HepG2 (cell line): ENCODE data around the gene TRIP4. TPM values are rescaled to one million over a fixed set of nuclear protein-coding genes. Genes with fewer than 3 reads are reported as not detected.
A peak's percentile ranks its signal among the peaks of the same experiment; 100 is the strongest.

Experiments used
- ATAC-seq: fragments of 200-7000 bp; cut with Tn5 transposase; 3 replicates; pipeline ENCODE4 v1.9.1; 2020; ENCODE audit warnings: mild to moderate bottlenecking, moderate library complexity
- BruUV-seq: library from RNA; stranded (reverse); fragments of 400-500 nt; replicated peaks from 2 replicates; lab custom pipeline; 2021; lab: Mats Ljungman, UMichigan
- CTCF ChIA-PET: fragments of 300-600 bp; formaldehyde crosslinking; extraction: SDS; loops from one replicate; lab custom pipeline; 2021; ENCODE audit warnings: low total read pairs, inconsistent platforms, low intra/inter-chr PET ratio; lab: Yijun Ruan, JAX
- POLR2A ChIA-PET: fragments of 350-600 bp; sonication (Branson Sonifier 250); formaldehyde crosslinking; loops from one replicate; lab custom pipeline; 2020; ENCODE audit warnings: antibody characterized with exemption, inconsistent platforms; lab: Yijun Ruan, JAX
- DNase-seq: peaks from one replicate; pipeline ENCODE4 v3.0.0-alpha.2; 2015; ENCODE audit warnings: low spot score
- FAIRE-seq: peaks from 3 replicates; lab custom pipeline; 2011; peaks lifted over from hg19 to GRCh38; lab: Jason Lieb, UNC
- H2AFZ ChIP-seq: one replicate; pipeline ENCODE4 v1.6.1; 2011; ENCODE audit warnings: low read length, inconsistent platforms
- H3K27ac ChIP-seq: fragments of 300-600 bp; 3 replicates; pipeline ENCODE4 v1.8.0; 2011; ENCODE audit warnings: mixed run types, mild to moderate bottlenecking, mixed read lengths, low read length, inconsistent platforms; ENCODE audit not compliant: insufficient read depth; ENCODE audit errors: extremely low read length
- H3K27me3 ChIP-seq, 2 experiments: fragments of 200-600 bp in 1 of 2; 2 replicates in 1 of 2; 3 replicates in 1 of 2; pipeline versions ENCODE4 v1.6.0 to v1.8.0; 2011; ENCODE audit warnings: low read length in 2 of 2, mild to moderate bottlenecking in 2 of 2, moderate library complexity in 2 of 2, inconsistent platforms in 1 of 2; ENCODE audit not compliant: insufficient read depth in 2 of 2, control insufficient read depth in 1 of 2
- H3K36me3 ChIP-seq, 2 experiments: fragments of 200-600 bp in 1 of 2; replicated peaks in 1 of 2; 2 replicates in 1 of 2; 3 replicates in 1 of 2; pipeline versions ENCODE4 v1.5.1 to v1.8.0; 2011; ENCODE audit warnings: low read length in 2 of 2, inconsistent platforms in 1 of 2; ENCODE audit not compliant: insufficient read depth in 2 of 2, control insufficient read depth in 1 of 2
- H3K4me1 ChIP-seq: 2 replicates; pipeline ENCODE4 v1.5.1; 2012; ENCODE audit warnings: low read length, inconsistent platforms; ENCODE audit not compliant: insufficient read depth
- H3K4me2 ChIP-seq: 2 replicates; pipeline ENCODE4 v1.6.0; 2011; ENCODE audit warnings: low read depth, low read length, inconsistent platforms
- H3K4me3 ChIP-seq, 3 experiments: fragments of 200-600 bp in 1 of 3; sonication (generic), shearing (Covaris generic) in 1 of 3; replicated peaks in 1 of 3; 2 replicates each; pipeline ENCODE4 v1.5.1; 2011 to 2016; ENCODE audit warnings: low read length in 3 of 3, inconsistent platforms in 2 of 3, low read depth in 2 of 3, mild to moderate bottlenecking in 2 of 3, control low read depth in 1 of 3, mixed read lengths in 1 of 3; ENCODE audit not compliant: insufficient read depth in 1 of 3
- H3K79me2 ChIP-seq: one replicate; pipeline ENCODE4 v1.6.1; 2011; ENCODE audit warnings: low read length, inconsistent platforms; ENCODE audit not compliant: insufficient read depth
- H3K9ac ChIP-seq: 2 replicates; pipeline ENCODE4 v1.6.0; 2011; ENCODE audit warnings: mild to moderate bottlenecking, low read depth, low read length, inconsistent platforms; ENCODE audit not compliant: insufficient read depth
- H3K9me3 ChIP-seq: 2 replicates; pipeline ENCODE4 v1.5.1; 2012; ENCODE audit warnings: mild to moderate bottlenecking, low read length
- H4K20me1 ChIP-seq: 2 replicates; pipeline ENCODE4 v1.6.0; 2011; ENCODE audit warnings: inconsistent platforms, mild to moderate bottlenecking, low read length, moderate library complexity; ENCODE audit not compliant: insufficient read depth
- CTCF ChIP-seq: sonication (generic); formaldehyde crosslinking; IDR thresholded peaks from 2 replicates; pipeline ENCODE4 v1.5.0; 2020; ENCODE audit warnings: mild to moderate bottlenecking, missing genetic modification reagents, moderate library complexity
- POLR2AphosphoS2 ChIP-seq: IDR thresholded peaks from 2 replicates; pipeline ENCODE4 v1.6.1; 2011; ENCODE audit warnings: low read depth, low read length, improper control_type of control experiment
- REL ChIP-seq: sonication (generic); formaldehyde crosslinking; conservative IDR thresholded peaks from 2 replicates; pipeline ENCODE4 v1.8.0; 2022; ENCODE audit warnings: mild to moderate bottlenecking, missing genetic modification reagents, moderate library complexity
- SMC3 ChIP-seq: IDR thresholded peaks from 2 replicates; pipeline ENCODE4 v1.6.1; 2011; ENCODE audit warnings: low read length, improper control_type of control experiment
- STAG1 ChIP-seq: sonication (generic); formaldehyde crosslinking; IDR thresholded peaks from 2 replicates; pipeline ENCODE4 v1.4.0; 2020; ENCODE audit warnings: missing genetic modification reagents
- TBL1XR1 ChIP-seq: fragments of 150-350 bp; IDR thresholded peaks from 2 replicates; pipeline ENCODE4 v1.6.1; 2014; ENCODE audit warnings: borderline replicate concordance, low read length; ENCODE audit not compliant: partially characterized antibody
- ZNF121 ChIP-seq: sonication (generic); formaldehyde crosslinking; IDR thresholded peaks from 2 replicates; pipeline ENCODE4 v1.5.0; 2020; ENCODE audit warnings: mild to moderate bottlenecking, missing genetic modification reagents
- ZNF362 ChIP-seq: sonication (generic); formaldehyde crosslinking; IDR thresholded peaks from 2 replicates; pipeline ENCODE4 v1.4.0; 2020; ENCODE audit warnings: missing genetic modification reagents, mild to moderate bottlenecking, borderline replicate concordance
- WGBS: methylation state at CpG from one replicate; pipeline ENCODE4 v1.1.6; 2017; ENCODE audit warnings: low lambda C conversion rate; 5-methylcytosine and 5-hydroxymethylcytosine counted together
- in situ Hi-C: cut with HindIII; loops from 2 replicates; pipeline ENCODE4 v1.10.0; 2017; ENCODE audit warnings: low pct_unique_long_range_greater_than_20kb; ENCODE audit not compliant: extremely low pct_ligation_motif_present
- intact Hi-C: fragments of 100-400 bp; cut with micrococcal nuclease; formaldehyde crosslinking; loops from one replicate; pipeline ENCODE4 v1.10.0; 2022; ENCODE audit not compliant: unreplicated experiment
- polyA plus RNA-seq, 8 experiments: library from polyadenylated mRNA; depleted of rRNA in 3 of 8; stranded (reverse) in 7 of 8; unstranded in 1 of 8; fragments of >200 nt; fragmentation: Illumina TruSeq in 4 of 8; extraction: Trizol in 4 of 8; gene quantifications; 2 replicates each; pipeline versions ENCODE4 v1.2.1 to v1.2.3, GENCODE V29; 2011 to 2016; ENCODE audit warnings: low read depth in 4 of 8, missing spikeins in 1 of 8, mixed read lengths in 1 of 8; ENCODE audit not compliant: insufficient read depth in 1 of 8
- total RNA-seq, 5 experiments: library from RNA; depleted of rRNA; stranded (reverse); fragments of >200 nt; fragmentation: Illumina TruSeq; extraction: Trizol; gene quantifications; 2 replicates each; pipeline ENCODE4 v1.2.3, GENCODE V29; 2016; ENCODE audit warnings: low read depth in 1 of 5

Gene TRIP4
- total and polyA plus RNA-seq, 2 of the 13 experiments (the other 11 are each of a cell fraction or from before 2014, with no cell fraction given): 7.1 to 11.8 TPM

GRCh38 chr15:64426845-64427465 lies 39.3 kb downstream of the TRIP4 start:
- TF ChIP-seq POLR2AphosphoS2 (no peak), ZNF121 (peak; percentile 40; the same call in 1 of the 2 replicates), STAG1 (CRISPR knock-in tag) (peak; percentile 71), TBL1XR1 (no peak), CTCF (CRISPR knock-in tag) (peak; percentile 46), SMC3 (peak; percentile 20; the same call in 1 of the 2 replicates), REL (no peak), ZNF362 (CRISPR knock-in tag) (0 out of 2 replicates have a peak, but pooled peaks have one; percentile 65)
- no TSS peak for BruUV-seq
- Histone ChIP-seq H3K36me3 (peaks cover 6 to 42% of the 10 kb centered on the region in 2 experiments; a peak in 3 of 5 replicates), H2AFZ (no peak overlapping the region), H3K9ac (no peak overlapping the region), H3K9me3 (no peaks in the 10 kb centered on the region), H3K27ac (no peak overlapping the region), H3K27me3 (no peaks in the 10 kb centered on the region), H3K79me2 (no peaks in the 10 kb centered on the region), H4K20me1 (no peaks in the 10 kb centered on the region), H3K4me2 (no peak overlapping the region), H3K4me3 (no peak overlapping the region), H3K4me1 (peaks cover 10% of the 10 kb centered on the region)
- in situ Hi-C loops: no loop called here
- DNase-seq: peak; percentile 12
- no peak; the same call in 2 of the 3 replicates for ATAC-seq
- intact Hi-C loops: loop anchor here (1.0 to 10.0 kb wide), 2 partner anchors 228 to 254 kb away; no protein-coding TSS in a partner anchor
- 90% methylated on average over 7 of the region's 7 CpGs for WGBS
- FAIRE-seq: no peak
- CTCF ChIA-PET: interaction anchor here (2.3 kb wide), 1 partner anchor 254 kb away, joined by 11 read pairs; no protein-coding TSS in a partner anchor
- POLR2A ChIA-PET: no interaction called here
